NCI-H1105 (cell line): ENCODE data around the gene NBPF4.
A peak's percentile ranks its signal among the peaks of the same experiment; 100 is the strongest.
"Not testable (repeated sequence)": the region's sequence is repeated elsewhere in the genome, so short reads cannot be mapped to it uniquely, and the experiment has no call there.

ENCODE experiments used
- DNase-seq: peaks from one replicate; lab custom pipeline; 2025; lab: John Stamatoyannopoulos, UW

The NBPF4 gene

DNA sequence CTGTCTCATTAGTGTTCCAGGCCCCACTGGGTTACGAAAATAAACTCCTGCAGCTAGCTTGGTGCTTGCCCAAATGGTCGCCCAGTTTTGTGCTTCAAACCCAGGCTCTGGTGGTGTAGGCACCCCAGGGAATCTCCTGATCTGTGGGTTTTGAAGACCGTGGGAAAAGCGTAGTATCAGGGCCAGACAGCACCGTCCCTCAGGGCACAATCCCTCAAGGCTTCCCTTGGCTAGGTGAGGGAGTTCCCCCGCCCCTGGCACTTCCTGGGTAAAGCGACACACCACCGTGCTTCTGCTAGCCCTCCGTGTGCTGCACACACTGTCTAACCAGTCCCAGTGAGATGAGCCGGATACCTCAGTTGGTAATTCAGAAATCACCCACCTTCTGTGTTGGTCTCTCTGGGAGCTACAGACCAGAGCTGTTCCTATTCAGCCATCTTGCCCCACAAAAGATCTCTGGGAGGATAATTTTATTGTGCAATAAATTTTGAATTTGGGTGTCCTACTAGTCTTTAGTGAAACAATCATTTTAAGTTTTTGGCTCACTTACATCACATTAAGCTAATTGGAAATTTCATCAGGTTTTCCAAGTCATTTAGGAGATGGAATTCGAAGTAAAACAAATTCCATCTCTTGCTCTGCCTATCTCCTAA, 34.3 kb downstream of the NBPF4 start:
- no peak for DNase-seq

DNA sequence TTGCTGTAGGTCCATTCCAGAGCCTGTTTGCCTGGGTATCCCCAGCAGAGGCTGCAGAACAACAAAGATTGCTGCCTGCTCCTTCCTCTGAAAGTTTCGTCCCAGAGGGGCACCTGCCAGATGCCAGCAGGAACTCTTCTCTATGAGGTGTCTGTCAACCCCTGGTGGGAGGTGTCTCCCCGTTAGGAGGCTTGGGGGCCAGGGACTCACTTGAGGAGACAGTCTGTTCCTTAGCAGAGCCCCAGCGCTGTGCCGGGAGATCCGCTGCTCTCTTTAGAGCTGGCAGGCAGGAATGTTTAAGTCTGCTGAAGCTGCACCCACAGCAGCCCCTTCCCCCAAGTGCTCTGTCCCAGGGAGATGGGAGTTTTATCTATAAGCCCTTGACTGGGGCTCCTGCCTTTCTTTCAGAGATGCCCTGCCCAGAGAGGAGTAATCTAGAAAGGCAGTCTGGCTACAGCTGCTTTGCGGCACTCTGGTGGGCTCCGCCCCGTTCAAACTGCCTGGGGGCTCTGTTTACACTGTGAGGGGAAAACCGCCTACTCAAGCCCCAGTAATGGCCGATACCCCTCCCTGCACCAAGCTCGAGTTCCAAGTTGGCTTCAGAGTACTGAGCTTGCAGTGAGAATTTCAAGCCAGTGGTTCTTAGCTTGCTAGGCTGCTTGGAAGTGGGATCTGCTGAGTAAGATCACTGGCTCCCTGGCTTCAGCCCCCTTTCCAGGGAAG, 35.0 kb downstream of the NBPF4 start:
- DNase-seq, result no peak

DNA sequence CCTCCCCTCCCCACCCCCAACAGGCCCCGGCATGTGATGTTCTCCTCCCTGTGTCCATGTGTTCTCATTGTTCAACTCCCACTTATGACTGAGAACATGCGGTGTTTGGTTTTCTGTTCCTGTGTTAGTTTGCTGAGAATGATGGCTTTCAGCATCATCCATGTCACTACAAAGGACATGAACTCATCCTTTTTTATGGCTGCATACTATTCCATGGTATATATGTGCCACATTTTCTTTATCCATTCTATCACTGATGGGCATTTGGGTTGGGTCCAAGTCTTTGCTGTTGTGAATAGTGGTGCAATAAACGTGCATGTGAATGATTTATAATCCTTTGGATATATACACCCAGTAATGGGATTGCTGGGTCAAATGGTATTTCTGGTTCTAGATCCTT, 40.3 kb downstream of the NBPF4 start:
- not testable (repeated sequence) for DNase-seq

DNA sequence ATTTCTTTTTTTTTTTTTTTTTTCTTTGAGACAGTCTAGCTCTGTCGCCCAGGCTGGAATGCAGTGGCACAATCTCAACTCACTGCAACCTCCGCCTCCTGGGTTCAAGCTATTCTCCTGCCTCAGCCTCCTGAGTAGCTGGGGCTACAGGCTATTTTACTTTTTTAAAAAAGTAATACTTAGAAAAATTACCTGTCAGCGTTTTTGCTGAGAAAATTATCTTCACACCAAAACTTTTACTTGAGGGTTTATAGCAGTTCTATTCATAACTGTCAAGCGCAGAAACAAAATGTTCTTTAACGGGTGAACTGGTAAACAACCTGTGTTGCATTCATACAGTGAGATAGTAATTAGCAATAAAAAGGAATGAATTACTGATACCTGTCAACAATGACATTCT, 42.2 kb downstream of the NBPF4 start:
- no peak for DNase-seq

DNA sequence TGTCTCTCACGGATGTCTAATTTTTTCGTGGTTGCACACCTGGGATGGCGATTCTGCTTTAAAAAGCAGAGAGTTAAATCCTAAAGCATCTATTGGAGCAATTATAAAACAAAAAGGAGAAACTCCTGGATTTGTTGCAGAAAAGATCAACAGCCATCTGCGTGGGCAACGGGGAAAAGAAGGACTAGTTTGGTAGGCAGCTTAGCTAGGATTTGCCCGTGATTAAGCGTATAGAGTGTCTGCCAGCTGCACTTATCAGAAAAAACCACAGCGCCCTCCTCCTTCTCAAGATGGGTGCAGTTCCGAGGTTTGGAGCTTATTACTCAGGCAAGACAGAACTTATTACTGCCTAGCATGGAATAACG, 43.2 kb downstream of the NBPF4 start:
- DNase-seq, result peak; percentile 61

DNA sequence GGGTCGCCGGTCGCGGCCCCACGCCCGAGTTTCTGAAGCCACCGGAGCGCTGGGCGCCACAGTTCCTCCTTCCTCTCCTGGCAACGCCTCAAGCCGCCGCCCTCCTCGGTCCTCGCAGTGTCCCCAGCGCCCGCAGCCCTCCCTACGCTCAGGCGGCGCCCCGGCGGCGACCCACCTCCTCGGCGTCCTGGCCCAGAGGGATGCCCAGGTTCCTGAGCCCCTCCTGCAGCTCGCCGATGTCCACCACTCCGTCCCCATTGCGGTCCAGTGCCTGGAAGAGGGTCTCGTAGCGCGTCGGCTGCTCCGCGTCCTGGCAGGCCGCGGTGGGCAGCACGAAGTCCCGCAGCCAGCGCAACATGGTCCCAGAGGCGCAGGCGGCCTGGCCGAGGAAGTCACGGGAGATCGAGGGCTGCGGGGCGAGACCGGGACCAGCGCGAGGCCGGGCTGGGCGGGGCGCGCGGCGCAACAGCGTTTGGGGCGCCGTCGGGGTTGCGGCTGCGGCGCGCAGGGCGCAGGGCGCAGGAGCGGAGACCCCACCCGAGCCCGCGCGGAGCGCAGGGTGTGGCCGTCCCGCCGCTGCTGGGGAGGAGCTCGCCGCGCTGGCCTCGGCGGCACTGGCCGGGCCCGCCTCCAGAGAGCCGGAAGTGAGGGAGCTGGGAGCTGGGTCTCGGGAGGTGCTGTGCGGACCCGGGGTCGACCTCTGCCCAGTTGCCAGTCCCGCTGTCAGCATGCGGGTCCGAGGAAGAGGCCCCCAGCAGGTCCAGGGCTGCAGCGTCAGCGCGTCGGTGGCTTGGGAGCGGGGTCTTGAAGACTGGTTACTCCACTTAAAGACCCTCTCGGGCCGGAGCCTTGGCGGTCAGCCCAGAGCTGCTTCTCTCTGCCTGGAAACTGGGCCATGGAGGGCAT, 43.8 kb downstream of the NBPF4 start, which contains the start of gene SLC25A24:
SLC25A24 (minus strand) TSS at position 563 of the 906 bp plus-strand sequence; CDS start at position 358, 205 bp downstream.
- peak; percentile 53 for DNase-seq

DNA sequence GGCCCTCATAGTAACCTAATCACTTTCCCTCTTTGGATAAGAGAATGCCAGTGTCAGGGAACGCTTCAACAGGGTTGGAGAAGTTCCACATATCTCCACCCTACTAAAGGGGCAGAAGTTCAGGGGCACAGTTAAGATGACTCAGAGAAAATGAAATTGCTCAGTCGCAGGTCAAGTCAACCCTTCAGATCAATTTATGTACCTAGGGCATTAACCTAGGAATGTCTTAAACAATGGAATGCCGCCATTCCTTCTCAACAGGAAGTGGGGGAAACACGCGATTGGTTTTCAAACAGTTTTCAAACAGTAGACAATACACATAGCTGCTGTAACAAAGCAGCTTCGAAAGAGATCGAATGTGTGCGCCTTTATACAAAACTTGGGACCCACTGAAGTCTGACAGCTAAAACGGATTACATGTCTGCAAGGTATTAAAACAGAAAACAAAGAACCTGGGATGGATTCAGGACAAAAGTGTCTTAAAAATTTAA, 44.6 kb downstream of the NBPF4 start:
- DNase-seq, result peak; percentile 4

DNA sequence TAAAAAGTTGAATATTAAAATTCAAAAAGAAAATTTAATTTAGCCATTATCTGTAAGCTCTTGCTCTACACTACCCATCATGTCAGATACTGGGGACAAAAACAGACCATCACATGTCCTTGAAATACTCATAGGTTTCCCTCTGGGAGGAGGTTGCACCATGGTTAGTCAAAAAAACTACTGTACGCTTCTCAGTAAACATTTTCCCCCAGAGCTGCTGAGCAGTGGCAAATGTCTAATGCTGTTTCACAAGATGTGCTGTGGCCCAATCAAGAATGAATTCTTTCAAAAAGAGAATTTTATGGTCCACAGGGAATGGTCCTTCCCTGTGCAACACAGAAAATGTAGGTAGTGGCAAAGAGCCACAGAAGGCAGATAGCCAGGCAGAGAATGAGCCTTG, 49.8 kb downstream of the NBPF4 start:
- DNase-seq, result no peak

DNA sequence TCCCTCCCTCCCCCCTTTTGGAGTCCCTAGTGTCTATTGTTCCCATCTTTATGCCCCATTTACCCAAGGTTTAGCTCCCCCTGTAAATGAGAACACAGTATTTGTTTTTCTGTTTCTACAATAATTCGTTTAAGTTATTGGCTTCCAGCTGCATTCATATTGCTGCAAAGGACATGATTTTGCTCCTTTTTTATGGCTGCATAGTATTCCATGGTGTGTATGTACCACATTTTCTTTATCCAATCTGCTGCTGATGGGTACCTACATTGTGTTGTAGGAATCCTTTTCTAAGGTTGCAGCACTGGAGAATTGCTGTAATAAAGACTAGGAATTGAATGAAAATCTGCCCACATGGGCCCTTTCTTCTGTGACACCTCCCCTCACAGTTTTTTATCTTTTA, 50.5 kb downstream of the NBPF4 start:
- no peak for DNase-seq

DNA sequence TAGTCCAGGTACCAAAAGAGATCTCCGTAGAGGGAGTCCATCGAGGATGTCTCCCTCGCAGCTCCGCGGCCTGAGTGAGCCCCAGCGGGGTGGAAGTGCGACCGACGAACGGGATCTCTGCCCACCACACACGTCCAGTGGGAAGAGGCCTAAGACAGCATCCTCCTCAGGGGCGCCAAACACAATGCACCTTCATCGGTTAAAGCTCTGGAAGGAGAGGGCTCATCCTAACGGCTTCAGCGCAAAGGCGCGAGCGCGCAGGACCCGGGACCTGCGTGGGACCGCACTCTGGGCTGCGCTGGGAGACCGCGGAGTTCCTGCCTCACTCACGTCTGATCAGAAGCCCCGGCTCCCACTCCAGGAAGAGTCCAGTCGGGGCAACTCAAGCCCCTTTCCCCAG, 51.3 kb downstream of the NBPF4 start:
- no peak for DNase-seq

DNA sequence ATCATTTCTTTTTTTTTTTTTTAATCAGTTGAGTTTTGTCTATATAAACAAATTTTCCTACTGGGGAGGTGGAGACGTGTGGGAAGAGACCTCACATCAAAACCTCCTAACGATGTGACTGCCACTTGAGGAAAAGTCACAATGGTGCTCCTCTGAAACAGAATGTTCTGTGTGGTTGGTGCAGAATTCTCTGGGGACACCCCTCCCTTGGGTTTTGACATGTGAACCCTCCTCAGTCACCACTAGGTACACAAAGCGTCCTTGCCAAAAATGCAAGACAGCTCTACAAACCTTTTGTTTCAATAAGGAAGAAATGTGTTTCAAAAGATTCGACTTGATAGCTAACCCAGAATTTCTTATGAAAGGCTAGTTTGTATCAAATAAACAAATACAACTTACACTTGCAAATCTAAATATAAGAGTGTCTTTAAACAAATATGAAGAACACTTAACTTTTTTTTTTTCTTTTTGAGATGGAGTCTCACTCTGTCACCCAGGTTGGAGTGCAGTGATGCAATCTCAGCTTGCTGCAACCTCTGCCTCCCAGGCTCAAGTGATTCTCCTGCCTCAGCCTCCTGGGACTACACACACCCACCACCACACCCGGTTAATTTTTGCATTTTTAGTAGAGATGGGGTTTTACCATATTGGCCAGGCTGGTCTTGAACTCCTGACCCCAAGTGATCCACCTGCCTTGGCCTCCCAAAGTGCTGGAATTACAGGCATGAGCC, 53.0 kb downstream of the NBPF4 start:
- DNase-seq, result no peak

DNA sequence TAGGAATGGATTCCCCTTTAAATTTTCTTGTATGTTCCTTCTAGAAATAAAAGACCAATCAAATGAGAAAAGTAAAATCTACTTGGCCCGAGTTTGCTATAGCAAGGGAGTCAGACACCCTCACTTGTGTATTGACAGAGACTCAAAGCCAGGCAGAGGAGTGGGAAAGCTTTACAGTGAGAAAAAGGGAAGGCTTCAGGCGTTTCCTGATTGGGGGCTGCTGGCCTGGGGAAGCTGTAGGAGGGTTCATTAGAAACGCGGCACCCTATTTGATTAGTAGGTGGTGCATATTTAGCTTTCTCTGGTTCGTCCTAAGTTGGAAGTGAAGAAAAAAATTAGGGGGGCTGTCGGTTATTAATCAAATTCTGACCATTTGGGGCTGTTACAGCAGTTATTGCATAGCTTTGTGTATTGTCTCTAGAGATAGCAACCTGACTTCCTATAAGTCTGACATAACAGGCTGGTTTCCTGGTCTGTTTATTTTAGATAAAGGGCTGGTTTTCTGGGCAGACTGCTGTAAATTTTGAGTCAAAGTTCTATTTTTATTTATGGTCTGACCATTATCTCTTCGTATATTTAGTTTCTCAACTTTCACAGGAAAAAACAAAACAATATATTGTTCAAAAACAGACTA, 53.8 kb downstream of the NBPF4 start:
- DNase-seq, result no peak

DNA sequence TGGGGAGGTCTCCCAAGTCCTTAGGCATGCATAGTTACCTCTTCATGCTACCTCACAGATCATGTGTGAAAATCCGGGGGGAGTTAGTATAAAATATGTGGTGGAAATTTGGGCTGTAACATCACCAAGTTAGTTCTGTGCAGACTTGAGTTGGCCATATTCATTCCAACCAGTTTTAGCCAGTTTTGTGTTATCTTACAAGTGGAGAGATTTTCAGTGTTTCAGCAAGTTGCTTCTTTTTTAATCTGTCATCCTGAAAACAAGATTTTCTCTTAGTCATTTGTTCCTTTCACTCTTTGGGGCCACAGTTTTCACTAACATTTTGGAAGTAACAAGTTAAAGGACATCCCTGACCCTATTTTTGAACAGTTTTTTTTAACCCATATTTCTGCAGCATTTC, 55.1 kb downstream of the NBPF4 start:
- DNase-seq, result no peak

DNA sequence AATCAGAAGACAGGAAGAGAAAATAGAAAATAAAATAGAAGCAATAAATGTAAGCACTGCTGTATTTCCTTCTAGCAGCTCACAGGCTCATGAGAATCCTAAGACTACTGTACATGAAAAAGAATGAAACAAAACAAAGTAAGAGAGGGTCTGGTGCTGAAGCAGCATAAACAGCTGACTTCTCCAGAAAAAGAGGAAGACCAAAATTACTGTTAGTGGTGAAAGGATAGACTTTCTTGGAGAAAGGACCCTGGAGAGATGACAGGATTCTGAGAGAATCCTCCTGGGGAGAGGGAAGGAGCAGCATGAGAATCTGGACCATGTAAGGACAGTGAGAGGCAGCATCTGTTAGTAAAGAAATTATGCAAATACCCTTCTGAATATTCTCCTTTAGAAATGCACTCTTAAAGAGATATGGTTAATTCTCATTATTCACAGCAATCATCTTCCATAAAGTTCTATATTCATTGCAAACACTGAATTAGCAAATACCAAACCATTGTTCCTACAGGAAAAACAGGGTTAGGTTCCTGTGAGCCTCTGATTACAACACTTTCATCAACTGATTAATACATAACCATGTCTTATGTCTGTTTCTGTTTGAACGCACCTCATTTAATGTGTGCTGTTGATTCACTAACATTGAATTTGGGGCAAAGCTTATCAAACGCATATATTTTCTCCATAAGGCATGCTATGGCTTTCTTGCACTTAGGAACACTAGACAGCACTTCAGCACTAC, 60.7 kb downstream of the NBPF4 start:
- no peak for DNase-seq

DNA sequence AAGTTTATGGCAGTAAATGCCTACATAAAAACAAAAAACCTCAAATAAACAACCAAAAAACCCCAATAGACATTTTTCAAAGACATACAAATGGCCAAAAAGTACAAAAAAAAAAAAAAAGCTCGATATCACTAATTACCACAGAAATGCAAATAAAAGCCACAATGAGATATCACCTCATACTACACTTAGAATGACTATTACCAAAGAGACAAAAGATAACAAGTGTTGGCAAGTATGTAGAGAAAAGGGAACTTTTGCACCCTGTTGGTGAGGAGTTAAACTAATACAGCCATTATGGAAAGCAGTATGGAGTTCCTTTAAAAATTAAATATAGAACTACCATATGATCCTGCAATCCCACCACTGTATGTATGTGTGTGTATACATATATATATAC, 64.9 kb downstream of the NBPF4 start:
- no peak for DNase-seq
